ENCODE data around the gene OR6J1. TPM values are rescaled to one million over a fixed set of nuclear protein-coding genes. Genes with fewer than 3 reads are reported as not detected.

The OR6J1 gene
- polyA plus RNA-seq, 2 of the 4 experiments (the other 2 are of a cell fraction) = not detected

DNA sequence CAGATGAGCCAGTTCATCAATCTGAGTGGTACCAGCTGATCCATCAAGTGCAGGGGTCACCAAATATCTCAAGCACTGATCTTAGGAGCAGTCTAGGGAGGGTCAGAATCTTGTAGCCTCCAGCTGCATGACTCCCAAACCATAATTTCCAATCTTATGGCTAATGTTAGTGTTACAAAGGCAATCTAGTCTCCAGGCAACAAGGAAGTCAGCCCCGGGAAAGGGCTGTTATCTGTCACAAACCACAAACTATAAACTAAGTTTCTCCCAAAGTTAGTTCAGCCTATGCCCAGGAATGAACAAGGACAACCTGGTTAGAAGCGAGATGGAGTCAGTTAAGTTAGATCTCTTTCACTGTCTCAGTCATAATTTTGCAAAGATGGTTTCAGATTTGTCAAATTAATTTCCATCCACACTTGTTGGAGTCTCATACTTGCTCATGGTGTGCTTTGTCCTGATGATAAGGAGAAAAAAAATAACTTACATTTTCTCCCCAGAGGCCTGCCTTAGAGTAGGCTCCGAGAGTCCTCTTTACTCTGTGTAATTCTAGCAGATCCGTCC, 49.9 kb downstream of the OR6J1 start:
- DNase-seq (ENCODE audit: low read depth in 1 of 2, low spot score in 1 of 2) = no peak
- TF ChIP-seq GATA3 (IDR thresholded peaks at IDR 0.05; ENCODE audit: borderline replicate concordance) (no peak), ZNF302 (CRISPR knock-in tag; IDR thresholded peaks at IDR 0.05) (no peak), CBX8 (IDR thresholded peaks at IDR 0.05) (no peak), TP53 (CRISPR knock-in tag; IDR thresholded peaks at IDR 0.05) (no peak), ZFP36 (IDR thresholded peaks at IDR 0.05; ENCODE audit: borderline replicate concordance, partially characterized antibody) (no peak), PHF8 (IDR thresholded peaks at IDR 0.05; ENCODE audit: borderline replicate concordance, low read depth) (no peak), HEYL (CRISPR knock-in tag; IDR thresholded peaks at IDR 0.05) (no peak), FOSB (CRISPR knock-in tag; IDR thresholded peaks at IDR 0.05) (no peak), ELK1 (IDR thresholded peaks at IDR 0.05; ENCODE audit: low read depth, low read length) (no peak), CTCF (IDR thresholded peaks at IDR 0.05) (no peak), NR3C1 (IDR thresholded peaks at IDR 0.05) (no peak), RNF2 (IDR thresholded peaks at IDR 0.05; ENCODE audit: borderline replicate concordance, low read depth) (no peak), BHLHE40 (IDR thresholded peaks at IDR 0.05; ENCODE audit: low read depth, low read length) (no peak), ZSCAN20 (CRISPR knock-in tag; IDR thresholded peaks at IDR 0.05) (no peak), MAZ (IDR thresholded peaks at IDR 0.05; ENCODE audit: borderline replicate concordance, low read depth, low read length) (no peak)
- TF ChIP-seq, protein P1, sequence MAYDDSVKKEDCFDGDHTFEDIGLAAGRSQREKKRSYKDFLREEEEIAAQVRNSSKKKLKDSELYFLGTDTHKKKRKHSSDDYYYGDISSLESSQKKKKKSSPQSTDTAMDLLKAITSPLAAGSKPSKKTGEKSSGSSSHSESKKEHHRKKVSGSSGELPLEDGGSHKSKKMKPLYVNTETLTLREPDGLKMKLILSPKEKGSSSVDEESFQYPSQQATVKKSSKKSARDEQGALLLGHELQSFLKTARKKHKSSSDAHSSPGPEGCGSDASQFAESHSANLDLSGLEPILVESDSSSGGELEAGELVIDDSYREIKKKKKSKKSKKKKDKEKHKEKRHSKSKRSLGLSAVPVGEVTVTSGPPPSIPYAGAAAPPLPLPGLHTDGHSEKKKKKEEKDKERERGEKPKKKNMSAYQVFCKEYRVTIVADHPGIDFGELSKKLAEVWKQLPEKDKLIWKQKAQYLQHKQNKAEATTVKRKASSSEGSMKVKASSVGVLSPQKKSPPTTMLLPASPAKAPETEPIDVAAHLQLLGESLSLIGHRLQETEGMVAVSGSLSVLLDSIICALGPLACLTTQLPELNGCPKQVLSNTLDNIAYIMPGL (CRISPR knock-in tag; IDR thresholded peaks at IDR 0.05; ENCODE audit: borderline replicate concordance) = no peak
- TF ChIP-seq, protein P2, sequence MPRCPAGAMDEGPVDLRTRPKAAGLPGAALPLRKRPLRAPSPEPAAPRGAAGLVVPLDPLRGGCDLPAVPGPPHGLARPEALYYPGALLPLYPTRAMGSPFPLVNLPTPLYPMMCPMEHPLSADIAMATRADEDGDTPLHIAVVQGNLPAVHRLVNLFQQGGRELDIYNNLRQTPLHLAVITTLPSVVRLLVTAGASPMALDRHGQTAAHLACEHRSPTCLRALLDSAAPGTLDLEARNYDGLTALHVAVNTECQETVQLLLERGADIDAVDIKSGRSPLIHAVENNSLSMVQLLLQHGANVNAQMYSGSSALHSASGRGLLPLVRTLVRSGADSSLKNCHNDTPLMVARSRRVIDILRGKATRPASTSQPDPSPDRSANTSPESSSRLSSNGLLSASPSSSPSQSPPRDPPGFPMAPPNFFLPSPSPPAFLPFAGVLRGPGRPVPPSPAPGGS (IDR thresholded peaks at IDR 0.05) = no peak
- H3K27ac ChIP-seq = no peak overlapping the region
- POLR2A ChIA-PET = no interaction called here
- H3K4me2 ChIP-seq = no peak overlapping the region
- ATAC-seq = no peak
- H3K4me3 ChIP-seq = no peak overlapping the region
- CTCF ChIA-PET = interaction anchor here (0.6 to 10.2 kb wide), 10 partner anchors 8 to 279 kb away, joined by 3 to 102 read pairs (median 4); no protein-coding TSS in a partner anchor
- H3K9me3 ChIP-seq = no peaks in the 10 kb centered on the region
- WGBS (ENCODE audit: missing lambda C conversion rate) = 63% methylated on average over 4 of the region's 4 CpGs
- no peak for FAIRE-seq
- H3K4me1 ChIP-seq = peaks cover 14% of the 10 kb centered on the region

- Histone ChIP-seq H3K4me1 (peaks cover 13% of the 10 kb centered on the region), H3K27ac (no peak overlapping the region), H3K4me2 (no peak overlapping the region), H3K4me3 (no peak overlapping the region), H3K9me3 (no peaks in the 10 kb centered on the region)
- TF ChIP-seq HOXA7 (CRISPR knock-in tag; IDR thresholded peaks at IDR 0.05) (no peak), CTCF (IDR thresholded peaks at IDR 0.05) (no peak), BHLHE40 (IDR thresholded peaks at IDR 0.05; ENCODE audit: low read depth, low read length) (no peak)
- TF ChIP-seq, protein P3, sequence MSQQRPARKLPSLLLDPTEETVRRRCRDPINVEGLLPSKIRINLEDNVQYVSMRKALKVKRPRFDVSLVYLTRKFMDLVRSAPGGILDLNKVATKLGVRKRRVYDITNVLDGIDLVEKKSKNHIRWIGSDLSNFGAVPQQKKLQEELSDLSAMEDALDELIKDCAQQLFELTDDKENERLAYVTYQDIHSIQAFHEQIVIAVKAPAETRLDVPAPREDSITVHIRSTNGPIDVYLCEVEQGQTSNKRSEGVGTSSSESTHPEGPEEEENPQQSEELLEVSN (IDR thresholded peaks at IDR 0.05; ENCODE audit: borderline replicate concordance, low read depth) = no peak
- DNase-seq (ENCODE audit: low read depth in 1 of 2, low spot score in 1 of 2) (no peak), ATAC-seq (no peak), FAIRE-seq (no peak)
- ChIA-PET CTCF (interaction anchor here (0.8 to 10.2 kb wide), 10 partner anchors 9 to 229 kb away, joined by 3 to 102 read pairs (median 4); no protein-coding TSS in a partner anchor), POLR2A (no interaction called here)
- WGBS (ENCODE audit: missing lambda C conversion rate) = 77% methylated on average over 2 of the region's 2 CpGs
Measured at GRCh38 chr14:22593601-22594000, 50.6 kb downstream of the OR6J1 start.
